Left forelimb (tissue), 1 donor: ENCODE results near the gene CST6.
"Not testable (repeated sequence)": the region's sequence is repeated elsewhere in the genome, so short reads cannot be mapped to it uniquely, and the experiment has no call there.

Experiments used
- DNase-seq: peaks from one replicate; pipeline ENCODE4 v3.0.0-alpha.2; 2018; ENCODE audit warnings: low spot score

Gene CST6

DNA sequence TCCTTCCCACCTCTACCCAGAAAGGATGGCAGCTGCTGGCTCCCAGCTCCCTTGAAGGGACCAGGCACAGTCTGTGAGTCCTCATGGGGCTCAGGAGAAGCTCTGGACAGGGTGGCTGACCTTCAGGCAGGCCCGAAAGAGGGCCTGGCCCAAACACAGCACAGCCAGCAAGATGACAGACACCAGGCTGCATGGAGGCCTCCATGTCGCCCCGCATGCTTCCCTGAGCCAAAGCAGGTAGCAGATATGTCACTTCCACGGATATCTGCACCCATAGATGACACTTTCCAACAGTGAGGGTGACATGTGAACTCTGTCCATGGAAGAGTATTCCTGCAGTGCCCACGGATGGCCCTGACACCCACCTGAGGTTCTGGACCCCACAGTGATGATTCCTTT, 28.2 kb upstream of the CST6 start:
- DNase-seq: no peak

- DNase-seq: no peak
These were observed 24.5 kb upstream of the CST6 start for GRCh38 chr11:65987336-65987735.

DNA sequence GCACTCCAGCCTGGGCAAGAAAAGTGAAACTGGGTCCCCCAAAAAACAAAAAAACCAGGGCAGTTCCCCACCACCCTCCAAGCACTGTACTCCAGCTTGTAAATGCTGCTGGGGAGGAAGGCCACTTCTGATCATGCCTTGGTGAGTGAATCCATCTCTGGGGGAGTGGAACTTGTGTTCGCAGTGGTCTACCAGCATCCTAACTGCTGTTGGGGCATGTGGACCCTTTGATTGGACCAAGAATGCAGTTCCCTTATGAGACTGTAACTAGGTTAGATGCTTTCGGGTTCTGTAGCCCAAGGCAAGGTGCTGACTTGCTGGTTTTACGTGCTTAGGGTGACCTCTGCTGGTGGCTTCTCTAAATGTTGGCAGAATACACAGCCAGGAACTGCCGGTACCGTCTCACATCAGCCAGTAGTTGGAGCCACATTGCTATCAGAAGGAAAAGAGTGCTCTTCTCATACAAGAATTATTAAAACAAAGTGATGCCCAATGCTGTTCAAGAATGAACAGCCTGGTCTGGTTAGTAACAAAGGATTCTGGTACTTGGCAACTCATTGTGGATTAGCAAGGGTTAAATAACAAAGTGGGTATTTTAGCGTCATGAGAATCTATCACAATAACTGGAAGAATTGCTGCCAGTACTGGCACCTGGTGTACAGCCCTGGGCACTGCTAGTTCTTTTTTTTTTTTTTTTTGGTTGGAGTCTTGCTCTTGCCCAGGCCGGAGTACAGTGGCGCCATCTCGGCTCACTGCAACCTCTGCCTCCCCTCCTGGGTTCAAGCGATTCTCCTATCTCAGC, 22.8 kb upstream of the CST6 start:
- DNase-seq: peak; percentile 89

DNA sequence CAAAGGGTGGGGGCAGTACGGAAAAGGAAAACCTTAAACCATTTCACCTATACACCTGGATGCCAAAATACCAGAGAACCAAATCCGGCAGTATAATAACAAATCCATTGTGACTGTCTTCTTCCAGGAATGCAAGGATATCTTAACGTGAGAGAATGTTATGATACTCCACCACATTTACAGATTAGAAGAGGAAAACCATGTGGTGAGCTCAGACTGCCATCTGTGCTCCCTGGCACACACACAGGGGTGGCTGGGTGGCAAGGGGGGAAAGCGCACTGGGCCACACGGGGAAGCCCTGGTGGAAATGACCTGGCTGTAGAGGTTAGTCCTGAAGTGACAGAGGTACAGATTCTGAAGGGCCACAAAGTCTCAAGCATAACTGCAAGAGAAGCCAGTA, 19.8 kb upstream of the CST6 start:
- DNase-seq: no peak

- DNase-seq: no peak
These were observed 14.5 kb upstream of the CST6 start for GRCh38 chr11:65997286-65997685.

DNA sequence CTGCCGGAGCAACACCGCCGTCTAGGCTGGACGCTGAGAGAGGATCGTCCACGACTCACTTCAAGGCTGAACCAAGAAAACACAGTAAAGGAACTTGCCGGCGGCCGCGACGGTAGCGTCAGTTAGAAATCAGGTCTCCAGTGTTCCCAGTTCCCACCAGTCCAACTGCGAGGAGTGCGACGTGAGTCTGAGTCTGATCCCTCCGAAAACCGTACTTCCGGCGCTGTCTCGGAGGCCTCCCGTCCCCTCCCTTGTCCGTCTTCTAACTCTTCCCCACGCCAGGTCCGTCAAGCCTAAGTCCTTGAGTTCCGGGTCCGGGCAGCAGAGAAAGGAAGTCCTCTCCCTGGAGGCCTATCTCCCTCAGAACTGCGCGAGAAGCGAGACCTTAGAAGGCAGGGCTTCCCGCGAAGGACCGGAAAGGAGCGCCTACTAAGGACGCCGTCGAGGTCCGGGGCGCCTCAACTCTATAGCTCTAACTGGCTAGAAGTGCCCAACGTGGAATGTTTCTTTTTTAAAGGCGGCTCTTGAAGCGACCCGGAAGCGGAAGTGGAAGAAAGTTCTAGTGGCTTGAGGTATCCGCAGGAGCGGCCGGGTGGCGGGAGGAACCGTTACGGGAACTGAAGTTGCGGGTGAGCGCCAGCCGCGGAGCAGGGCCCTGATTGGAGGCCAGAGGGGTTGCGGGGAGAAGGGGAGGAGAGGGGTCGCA, 9.7 kb upstream of the CST6 start, which contains the start of the genes BANF1 and EIF1AD:
Gene BANF1, plus strand, starts transcription at position 562 of the 706 bp plus-strand sequence. CDS start 748 bp downstream, outside the sequence.
Gene EIF1AD, minus strand, starts transcription at position 216 of the 706 bp plus-strand sequence. CDS start 1,768 bp downstream, outside the sequence.
- peak; percentile 97 for DNase-seq

DNA sequence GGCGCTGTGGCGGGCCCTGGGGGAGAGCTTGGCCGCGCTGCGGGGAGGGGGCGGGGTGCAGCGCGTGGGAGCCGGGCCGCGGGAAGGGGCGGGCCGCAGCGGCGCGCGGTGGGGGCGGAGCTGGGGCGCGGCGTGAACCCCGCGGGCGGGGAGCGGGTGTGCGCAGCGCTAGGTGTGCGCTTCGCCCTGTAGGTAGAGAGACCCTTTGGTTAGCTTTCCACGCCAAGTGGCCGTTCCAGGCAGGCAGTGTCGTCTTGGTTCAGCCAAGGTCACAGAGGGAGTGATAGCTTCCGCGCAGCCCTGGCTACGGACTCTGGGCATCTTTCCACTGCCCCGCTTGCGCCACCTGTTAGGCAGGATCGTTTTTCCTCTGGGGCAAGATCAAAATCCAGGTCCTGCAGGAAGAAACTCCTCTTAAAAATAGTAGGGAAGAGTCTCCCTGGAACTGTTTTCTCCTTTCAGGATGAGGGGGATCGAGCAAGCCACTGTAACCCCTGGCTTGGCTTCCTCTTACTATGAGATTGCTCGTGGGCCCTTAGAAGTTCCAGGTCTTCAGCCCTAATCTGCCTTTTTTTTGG, 9.1 kb upstream of the CST6 start:
- DNase-seq: no peak

DNA sequence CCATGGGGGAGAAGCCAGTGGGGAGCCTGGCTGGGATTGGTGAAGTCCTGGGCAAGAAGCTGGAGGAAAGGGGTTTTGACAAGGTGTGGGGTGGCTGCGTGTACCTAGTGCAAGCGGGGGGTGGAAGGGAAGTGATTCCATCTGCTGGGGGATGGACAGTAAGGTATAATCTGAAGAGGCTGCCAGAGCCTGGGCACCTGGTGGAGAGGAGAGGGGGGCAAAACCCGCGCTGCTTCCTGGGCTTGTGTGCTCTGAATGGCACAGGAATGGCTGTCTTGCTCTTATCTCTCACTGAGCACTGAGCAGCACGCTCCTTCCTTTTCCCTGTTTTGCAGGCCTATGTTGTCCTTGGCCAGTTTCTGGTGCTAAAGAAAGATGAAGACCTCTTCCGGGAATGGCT, 8.5 kb upstream of the CST6 start:
- no peak for DNase-seq

- DNase-seq: no peak
These were observed 7.6 kb upstream of the CST6 start for GRCh38 chr11:66004186-66004585.

DNA sequence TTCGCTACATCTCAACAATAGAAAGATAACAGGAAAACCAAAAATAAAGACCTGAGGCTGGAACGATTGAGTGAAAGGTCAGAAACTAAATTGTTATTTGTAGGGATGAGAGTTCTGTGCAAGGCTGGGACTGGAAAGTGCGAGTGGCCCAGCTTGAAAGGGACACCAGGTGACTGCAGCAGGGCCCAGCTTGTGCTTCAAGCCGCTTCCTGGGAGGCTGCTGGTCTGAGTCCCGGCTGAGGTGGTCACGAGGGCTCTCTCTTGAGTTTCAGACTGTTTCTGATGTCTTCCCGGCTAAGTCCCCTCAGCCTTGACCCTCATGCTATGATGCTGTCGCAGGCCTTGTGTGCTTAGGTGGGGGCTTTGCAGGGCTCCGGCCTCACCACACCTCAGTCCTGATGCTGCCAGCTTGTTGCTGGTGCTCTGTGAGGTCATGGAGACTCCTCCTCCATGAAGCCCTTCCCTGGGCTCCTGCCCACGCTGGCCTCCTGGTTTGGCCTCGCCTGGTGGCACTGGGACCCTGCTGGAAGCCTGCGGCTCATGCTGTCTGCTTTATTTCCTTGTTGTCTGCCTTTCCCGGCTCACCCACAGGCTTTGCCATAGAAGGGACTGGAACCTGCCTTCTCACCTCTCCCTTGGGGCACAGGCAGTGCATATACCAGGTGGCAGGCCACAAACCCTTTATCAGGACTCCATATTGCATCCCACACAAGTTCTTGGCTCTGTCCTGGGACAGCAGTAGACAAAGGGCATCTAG, 5.5 kb upstream of the CST6 start:
- no peak for DNase-seq

GRCh38 chr11:66006891-66007176, 5.0 kb upstream of the CST6 start:
- DNase-seq: no peak

- no peak for DNase-seq
These were observed 4.6 kb upstream of the CST6 start for GRCh38 chr11:66007201-66007634.

- no peak for DNase-seq
These were observed 3.7 kb upstream of the CST6 start for GRCh38 chr11:66008095-66008467.

- no peak for DNase-seq
These were observed 3.2 kb upstream of the CST6 start for GRCh38 chr11:66008468-66009101.

DNA sequence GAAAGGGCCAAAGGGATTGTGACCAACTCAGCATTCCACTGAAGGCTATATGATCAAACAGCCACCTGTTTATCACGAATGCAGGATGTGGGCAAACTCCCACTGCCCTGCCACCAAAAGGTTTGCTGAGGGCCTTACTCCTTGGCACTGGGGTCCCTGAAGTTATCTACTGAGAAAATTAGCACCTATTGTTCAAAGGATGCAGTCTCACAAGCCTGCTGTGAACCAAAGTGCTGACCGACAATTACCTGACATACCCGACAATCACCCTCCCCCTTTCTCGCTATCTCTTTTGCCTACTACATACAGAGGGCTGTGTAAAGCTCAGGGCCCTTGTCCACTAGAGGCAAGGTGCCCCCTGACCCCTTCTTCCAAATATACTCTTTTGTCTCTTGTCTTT, 1.8 kb upstream of the CST6 start:
- not testable (repeated sequence) for DNase-seq

DNA sequence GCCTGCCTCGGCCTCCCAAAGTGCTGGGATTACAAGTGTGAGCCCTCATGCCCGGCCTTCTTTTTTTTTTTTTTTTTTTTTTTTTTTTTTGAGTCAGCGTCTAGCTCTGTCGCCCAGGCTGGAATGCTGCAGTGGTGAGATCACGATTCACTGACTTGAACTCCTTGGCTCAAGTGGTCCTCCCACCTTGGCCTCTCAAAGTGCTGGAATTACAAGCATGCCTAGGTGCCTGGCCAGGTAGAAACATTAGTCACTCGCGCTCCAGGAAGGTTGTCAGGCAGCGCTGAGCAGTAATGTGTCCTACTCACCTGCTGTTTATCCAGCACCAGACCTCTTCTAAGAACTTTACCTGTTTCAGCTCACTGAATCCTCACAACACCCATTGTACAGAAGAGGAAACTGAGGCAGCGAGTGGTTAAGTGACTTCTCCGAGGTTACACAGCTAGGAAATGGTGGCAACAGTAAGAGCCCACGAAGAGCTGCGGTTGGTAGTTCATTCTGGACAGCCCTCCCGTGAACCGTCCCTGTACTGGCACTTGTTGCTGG, 496 bp upstream of the CST6 start:
- DNase-seq: no peak

GRCh38 chr11:66012371-66012945, 650 bp downstream of the CST6 start:
- no peak for DNase-seq

GRCh38 chr11:66012946-66013761, 1.3 kb downstream of the CST6 start:
- DNase-seq: no peak

- DNase-seq: no peak
These were observed 1.9 kb downstream of the CST6 start for GRCh38 chr11:66013762-66014100.

- no peak for DNase-seq
These were observed 3.1 kb downstream of the CST6 start for GRCh38 chr11:66014804-66015453.
